ENCODE results near the gene MGAM2.

MGAM2 gene

GRCh38 chr7:142104550-142105527 lies 6.7 kb upstream of the MGAM2 start:
- no peak overlapping the region for H3K27ac ChIP-seq
- TF ChIP-seq CTCF (conservative IDR thresholded peaks at IDR 0.05) = no peak

- no peak overlapping the region for H3K27ac ChIP-seq
- no peak for TF ChIP-seq CTCF (conservative IDR thresholded peaks at IDR 0.05)
Measured at GRCh38 chr7:142108728-142109505, 2.6 kb upstream of the MGAM2 start.

- TF ChIP-seq CTCF (conservative IDR thresholded peaks at IDR 0.05) = no peak
- H3K27ac ChIP-seq = no peak overlapping the region
Measured at GRCh38 chr7:142110098-142110497, 1.4 kb upstream of the MGAM2 start.

- no peak for TF ChIP-seq CTCF (conservative IDR thresholded peaks at IDR 0.05)
- no peak overlapping the region for H3K27ac ChIP-seq
Measured at GRCh38 chr7:142110638-142111037, 880 bp upstream of the MGAM2 start.

GRCh38 chr7:142112086-142112485 lies 568 bp downstream of the MGAM2 start:
- TF ChIP-seq CTCF (conservative IDR thresholded peaks at IDR 0.05) = no peak
- H3K27ac ChIP-seq = no peak overlapping the region

GRCh38 chr7:142114207-142114606 lies 2.7 kb downstream of the MGAM2 start:
- no peak overlapping the region for H3K27ac ChIP-seq

More at GRCh38 chr7:142114207-142114606, 2.7 kb downstream of the MGAM2 start:
- no peak for TF ChIP-seq CTCF (conservative IDR thresholded peaks at IDR 0.05)
